Ishikawa (cell line): ENCODE data around the gene CD300LB.

Experiments
- CEBPB ChIP-seq: IDR thresholded peaks from 2 replicates; pipeline ENCODE4 v1.6.1; 2012
- CREB1 ChIP-seq: IDR thresholded peaks from 2 replicates; pipeline ENCODE4 v1.6.1; 2012; ENCODE audit warnings: low read depth
- EGR1 ChIP-seq: IDR thresholded peaks from 2 replicates; pipeline ENCODE4 v1.6.1; 2012
- EP300 ChIP-seq: IDR thresholded peaks from 2 replicates; pipeline ENCODE4 v1.6.1; 2012; ENCODE audit warnings: borderline replicate concordance
- FOXM1 ChIP-seq: IDR thresholded peaks from 2 replicates; pipeline ENCODE4 v1.6.1; 2012; ENCODE audit warnings: low read depth, borderline replicate concordance
- MAX ChIP-seq: IDR thresholded peaks from 2 replicates; pipeline ENCODE4 v1.6.1; 2012
- NFIC ChIP-seq: IDR thresholded peaks from 2 replicates; pipeline ENCODE4 v1.6.1; 2012
- RAD21 ChIP-seq: IDR thresholded peaks from 2 replicates; pipeline ENCODE4 v1.6.1; 2012; ENCODE audit warnings: low read depth
- TAF1 ChIP-seq: IDR thresholded peaks from 2 replicates; pipeline ENCODE4 v1.6.1; 2012; ENCODE audit warnings: low read depth, mild to moderate bottlenecking
- TCF12 ChIP-seq: IDR thresholded peaks from 2 replicates; pipeline ENCODE4 v1.6.1; 2012; ENCODE audit warnings: low read depth
- TEAD4 ChIP-seq: IDR thresholded peaks from 2 replicates; pipeline ENCODE4 v1.6.1; 2012
- USF1 ChIP-seq: IDR thresholded peaks from 2 replicates; pipeline ENCODE4 v1.6.1; 2012
- YY1 ChIP-seq: IDR thresholded peaks from 2 replicates; pipeline ENCODE4 v1.6.1; 2012; ENCODE audit warnings: low read depth
- ZBTB7A ChIP-seq: IDR thresholded peaks from 2 replicates; pipeline ENCODE4 v1.6.1; 2012; ENCODE audit warnings: low read depth
- TF ChIP-seq, protein P1 (sequence below): IDR thresholded peaks from 2 replicates; pipeline ENCODE4 v1.6.1; 2012; ENCODE audit warnings: low read depth, mild to moderate bottlenecking

The CD300LB gene

DNA sequence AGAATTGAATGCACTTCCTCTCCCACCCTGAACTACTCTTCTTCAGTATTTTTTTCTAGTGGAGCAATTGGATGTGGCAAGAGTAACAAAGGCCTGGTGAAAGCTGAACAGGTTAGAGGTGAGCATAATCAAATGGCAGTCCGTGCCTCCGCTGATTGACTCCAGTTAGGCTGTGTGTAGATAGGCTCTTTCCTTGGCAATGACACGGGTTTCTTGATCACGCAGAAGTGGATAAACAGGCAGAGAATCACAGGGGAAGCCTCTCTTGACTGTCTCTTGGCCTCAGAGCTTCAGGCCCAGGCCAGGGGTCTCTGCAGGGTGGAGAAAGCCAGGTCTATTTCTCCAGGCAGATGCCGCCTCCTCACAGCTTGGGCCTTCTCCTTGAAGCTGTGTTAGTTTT is 4.2 kb downstream of the CD300LB start:
- no peak for TF ChIP-seq EP300
- no peak for TF ChIP-seq NFIC
- no peak for TF ChIP-seq YY1
- no peak for TF ChIP-seq RAD21

- TF ChIP-seq USF1 = no peak
- no peak for TF ChIP-seq RAD21
- no peak for TF ChIP-seq CEBPB
- no peak for TF ChIP-seq TAF1
- TF ChIP-seq TCF12 = no peak
- TF ChIP-seq YY1 = no peak
- TF ChIP-seq, protein P1, sequence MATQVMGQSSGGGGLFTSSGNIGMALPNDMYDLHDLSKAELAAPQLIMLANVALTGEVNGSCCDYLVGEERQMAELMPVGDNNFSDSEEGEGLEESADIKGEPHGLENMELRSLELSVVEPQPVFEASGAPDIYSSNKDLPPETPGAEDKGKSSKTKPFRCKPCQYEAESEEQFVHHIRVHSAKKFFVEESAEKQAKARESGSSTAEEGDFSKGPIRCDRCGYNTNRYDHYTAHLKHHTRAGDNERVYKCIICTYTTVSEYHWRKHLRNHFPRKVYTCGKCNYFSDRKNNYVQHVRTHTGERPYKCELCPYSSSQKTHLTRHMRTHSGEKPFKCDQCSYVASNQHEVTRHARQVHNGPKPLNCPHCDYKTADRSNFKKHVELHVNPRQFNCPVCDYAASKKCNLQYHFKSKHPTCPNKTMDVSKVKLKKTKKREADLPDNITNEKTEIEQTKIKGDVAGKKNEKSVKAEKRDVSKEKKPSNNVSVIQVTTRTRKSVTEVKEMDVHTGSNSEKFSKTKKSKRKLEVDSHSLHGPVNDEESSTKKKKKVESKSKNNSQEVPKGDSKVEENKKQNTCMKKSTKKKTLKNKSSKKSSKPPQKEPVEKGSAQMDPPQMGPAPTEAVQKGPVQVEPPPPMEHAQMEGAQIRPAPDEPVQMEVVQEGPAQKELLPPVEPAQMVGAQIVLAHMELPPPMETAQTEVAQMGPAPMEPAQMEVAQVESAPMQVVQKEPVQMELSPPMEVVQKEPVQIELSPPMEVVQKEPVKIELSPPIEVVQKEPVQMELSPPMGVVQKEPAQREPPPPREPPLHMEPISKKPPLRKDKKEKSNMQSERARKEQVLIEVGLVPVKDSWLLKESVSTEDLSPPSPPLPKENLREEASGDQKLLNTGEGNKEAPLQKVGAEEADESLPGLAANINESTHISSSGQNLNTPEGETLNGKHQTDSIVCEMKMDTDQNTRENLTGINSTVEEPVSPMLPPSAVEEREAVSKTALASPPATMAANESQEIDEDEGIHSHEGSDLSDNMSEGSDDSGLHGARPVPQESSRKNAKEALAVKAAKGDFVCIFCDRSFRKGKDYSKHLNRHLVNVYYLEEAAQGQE = no peak
Measured at GRCh38 chr17:74526681-74527080, 4.6 kb downstream of the CD300LB start.

DNA sequence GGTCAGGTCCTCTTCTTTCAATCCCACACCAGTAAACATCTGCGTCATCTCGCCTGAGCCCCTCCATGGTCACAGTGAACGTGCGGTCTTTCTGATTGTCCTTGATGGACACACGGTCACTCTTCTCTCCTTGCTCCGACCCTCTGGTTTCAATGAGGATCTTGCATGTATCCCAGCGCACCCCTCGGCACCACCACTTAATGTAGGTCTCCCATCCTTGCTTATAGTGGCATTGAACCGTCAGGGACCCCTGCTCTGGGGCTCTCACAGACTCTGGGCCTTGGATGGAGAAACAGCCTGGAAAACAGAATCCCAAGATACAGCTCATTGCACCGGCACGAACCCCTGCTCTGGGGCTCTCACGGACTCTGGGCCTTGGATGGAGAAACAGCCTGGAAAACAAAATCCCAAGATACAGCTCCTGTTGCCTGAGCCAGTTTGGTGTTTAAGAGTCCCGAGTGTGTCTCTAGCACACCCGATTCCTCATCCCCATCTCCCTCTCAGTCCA is 5.4 kb downstream of the CD300LB start:
- TF ChIP-seq USF1 = no peak
- no peak for TF ChIP-seq MAX
- no peak for TF ChIP-seq YY1
- no peak for TF ChIP-seq EGR1
- no peak for TF ChIP-seq ZBTB7A
- no peak for TF ChIP-seq EP300
- no peak for TF ChIP-seq TAF1
- no peak for TF ChIP-seq FOXM1
- no peak for TF ChIP-seq CREB1
- TF ChIP-seq CEBPB = no peak
- TF ChIP-seq, protein P1 = no peak
- TF ChIP-seq TCF12 = no peak
- no peak for TF ChIP-seq NFIC
- no peak for TF ChIP-seq RAD21
- no peak for TF ChIP-seq TEAD4

GRCh38 chr17:74525465-74525725 is 5.9 kb downstream of the CD300LB start:
- TF ChIP-seq, protein P1 = no peak
- TF ChIP-seq TAF1 = no peak
- TF ChIP-seq FOXM1 = no peak
- TF ChIP-seq TCF12 = no peak
- TF ChIP-seq CEBPB = no peak
- TF ChIP-seq EGR1 = no peak
- TF ChIP-seq RAD21 = no peak
- TF ChIP-seq MAX = no peak
- TF ChIP-seq NFIC = no peak
- no peak for TF ChIP-seq YY1
- TF ChIP-seq CREB1 = no peak
- no peak for TF ChIP-seq ZBTB7A
- TF ChIP-seq EP300 = no peak
- TF ChIP-seq TEAD4 = no peak
- TF ChIP-seq USF1 = no peak
